NCI-H1105 (cell line): ENCODE measurements around the gene CEP83.
"Not testable (repeated sequence)": the region's sequence is repeated elsewhere in the genome, so short reads cannot be mapped to it uniquely, and the experiment has no call there.

ENCODE experiments used
- DNase-seq: peaks from one replicate; lab custom pipeline; 2025; lab: John Stamatoyannopoulos, UW

CEP83 gene

DNA sequence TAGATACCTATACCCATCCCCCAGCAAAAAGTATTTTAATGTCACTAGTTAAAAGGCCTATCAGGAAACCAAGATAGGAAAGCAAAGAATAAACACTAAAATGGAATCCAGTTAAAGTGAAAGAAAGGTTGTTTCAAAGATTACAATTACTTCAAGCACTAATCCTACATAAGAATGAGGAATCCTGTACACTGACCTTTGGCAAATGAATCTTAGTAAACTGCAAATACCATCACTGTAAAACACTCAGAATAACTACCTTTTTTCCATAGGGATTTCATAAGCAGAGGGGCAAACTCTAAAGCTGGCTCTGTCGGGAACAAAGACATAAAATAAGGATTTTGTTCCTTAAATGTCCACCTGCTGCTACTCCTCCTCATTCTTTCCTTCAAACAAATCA, 25.9 kb downstream of the CEP83 start:
- no peak for DNase-seq

DNA sequence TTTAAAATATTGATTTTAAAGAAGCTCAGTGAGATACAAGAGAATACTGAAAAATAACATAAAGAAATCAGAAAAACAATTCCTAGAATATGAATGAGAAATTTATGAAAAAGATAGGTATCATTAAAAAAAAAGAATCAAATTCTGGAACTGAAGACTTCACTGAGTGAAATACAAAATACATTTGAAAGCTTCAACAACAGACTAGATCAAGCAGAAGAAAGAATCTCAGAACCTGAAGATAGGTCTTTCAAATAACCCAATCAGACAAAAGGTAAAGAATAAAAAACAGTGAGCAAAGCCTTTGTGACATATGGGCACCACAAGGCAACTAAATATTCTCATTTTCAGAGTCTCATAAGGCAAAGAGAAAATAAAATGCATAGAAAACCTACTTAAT, 29.4 kb downstream of the CEP83 start:
- no peak for DNase-seq

DNA sequence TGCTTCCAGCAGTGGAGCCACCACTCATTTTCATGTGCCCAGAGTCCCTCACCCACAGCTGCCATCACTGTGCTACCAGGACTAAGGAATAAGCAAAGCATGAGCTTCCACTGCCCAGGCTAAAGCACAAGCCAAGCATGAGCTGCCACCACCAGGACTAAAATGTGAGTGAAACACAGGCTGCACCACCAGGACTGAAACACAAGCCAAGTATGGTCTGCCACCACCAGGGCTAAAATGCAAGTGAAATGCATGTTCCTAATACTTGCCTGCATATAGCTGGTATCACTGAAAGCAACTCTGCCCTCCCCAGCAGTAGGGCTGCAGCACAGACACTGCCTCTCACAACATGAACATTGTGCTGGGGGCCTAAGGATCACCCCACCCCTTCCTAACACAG, 30.0 kb downstream of the CEP83 start:
- DNase-seq, result no peak

DNA sequence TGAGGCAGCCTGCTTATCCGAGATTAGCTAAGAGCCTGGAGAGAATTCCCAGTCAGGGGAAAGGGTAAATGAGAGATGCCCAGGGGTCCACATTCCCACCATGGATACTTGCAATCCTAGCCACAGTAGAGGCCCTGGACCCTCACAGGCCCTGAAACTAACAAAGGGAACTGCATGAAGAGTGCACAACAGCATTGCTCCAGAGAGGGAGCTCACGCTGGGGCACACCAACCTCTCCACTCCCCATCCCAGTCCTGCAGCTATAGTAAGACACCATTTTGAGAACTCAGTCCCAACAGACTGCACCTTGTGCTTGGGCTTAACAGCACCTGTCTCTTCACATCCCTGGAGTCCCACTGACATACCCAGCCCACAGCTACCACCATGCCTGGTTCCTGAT, 30.5 kb downstream of the CEP83 start:
- no peak for DNase-seq

DNA sequence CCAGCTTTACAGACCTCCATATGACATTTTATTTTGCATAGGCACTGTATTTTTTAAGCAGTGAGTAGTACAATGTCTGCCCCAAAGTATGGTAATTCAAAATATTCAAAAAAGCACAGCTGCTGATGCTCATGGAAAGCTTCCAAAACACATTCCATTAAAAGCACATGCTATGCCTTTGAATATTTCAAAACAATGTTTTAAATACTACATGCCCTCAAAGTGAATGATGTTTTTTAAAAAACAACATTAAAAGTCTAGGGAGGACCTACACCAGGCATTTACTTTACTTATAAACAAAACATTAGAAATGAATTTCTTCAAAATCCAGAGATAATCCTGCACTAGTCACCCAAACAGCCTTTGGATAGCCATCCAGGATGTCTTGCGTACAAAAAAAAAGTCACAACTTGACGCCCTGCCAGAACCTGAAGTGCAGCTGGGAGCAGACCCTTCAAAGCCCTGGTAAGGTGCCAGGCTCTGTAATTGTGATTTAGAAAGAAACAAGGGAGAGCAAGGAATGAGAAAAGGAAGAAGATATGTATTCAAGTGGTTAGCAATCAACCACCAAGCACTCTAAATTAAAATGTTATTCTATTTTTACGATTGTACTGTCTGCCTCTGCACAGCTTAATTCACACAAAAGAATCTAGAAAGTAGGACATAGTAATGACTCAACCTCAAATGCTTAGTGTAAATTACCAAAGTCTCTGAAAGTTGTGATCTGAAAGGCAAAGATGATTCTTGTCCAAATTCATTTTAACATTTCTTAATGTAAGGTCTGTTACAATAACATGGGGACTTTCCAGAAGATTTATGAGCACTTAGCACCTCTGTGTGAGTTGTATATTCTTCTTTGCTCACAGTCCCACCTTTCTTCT, 31.9 kb downstream of the CEP83 start:
- peak; percentile 84 for DNase-seq

DNA sequence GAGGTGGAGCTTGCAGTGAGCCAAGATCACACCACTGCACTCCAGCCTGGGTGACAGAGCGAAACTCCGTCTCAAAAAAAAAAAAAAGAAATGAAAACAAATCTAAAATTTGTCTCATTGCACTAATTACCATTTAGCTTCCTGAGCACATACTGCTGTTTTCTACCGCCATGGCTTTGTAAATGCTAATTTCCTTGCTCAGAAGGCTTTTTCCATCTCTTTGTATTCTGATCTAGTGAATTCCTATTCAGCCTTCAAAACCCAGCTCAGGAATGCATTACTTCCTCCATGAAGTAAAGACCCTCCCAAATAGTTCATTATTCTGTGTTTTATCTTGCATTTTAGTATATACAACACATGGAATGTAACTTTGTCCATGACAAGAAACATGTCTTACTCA, 33.6 kb downstream of the CEP83 start:
- DNase-seq, result no peak

DNA sequence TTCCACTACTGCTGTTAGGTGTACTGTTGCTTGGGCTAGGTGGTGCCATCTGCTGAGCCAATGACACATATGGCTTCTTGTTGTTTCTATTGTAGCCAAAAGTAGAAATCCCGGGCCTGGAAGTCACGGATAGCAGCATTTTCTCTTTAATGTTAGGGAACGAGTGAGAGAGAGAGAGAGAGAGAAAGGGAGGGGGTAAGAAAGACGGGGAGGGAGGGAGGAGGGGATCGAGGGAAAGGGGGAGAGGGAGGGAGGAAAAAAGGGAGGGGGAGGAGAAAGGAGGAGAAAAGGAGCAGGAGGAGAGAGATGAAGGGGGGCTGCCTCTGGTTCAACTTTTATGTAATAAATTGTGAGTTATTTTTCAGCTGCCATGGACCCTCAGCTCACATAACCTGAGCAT, 34.8 kb downstream of the CEP83 start:
- not testable (repeated sequence) for DNase-seq

DNA sequence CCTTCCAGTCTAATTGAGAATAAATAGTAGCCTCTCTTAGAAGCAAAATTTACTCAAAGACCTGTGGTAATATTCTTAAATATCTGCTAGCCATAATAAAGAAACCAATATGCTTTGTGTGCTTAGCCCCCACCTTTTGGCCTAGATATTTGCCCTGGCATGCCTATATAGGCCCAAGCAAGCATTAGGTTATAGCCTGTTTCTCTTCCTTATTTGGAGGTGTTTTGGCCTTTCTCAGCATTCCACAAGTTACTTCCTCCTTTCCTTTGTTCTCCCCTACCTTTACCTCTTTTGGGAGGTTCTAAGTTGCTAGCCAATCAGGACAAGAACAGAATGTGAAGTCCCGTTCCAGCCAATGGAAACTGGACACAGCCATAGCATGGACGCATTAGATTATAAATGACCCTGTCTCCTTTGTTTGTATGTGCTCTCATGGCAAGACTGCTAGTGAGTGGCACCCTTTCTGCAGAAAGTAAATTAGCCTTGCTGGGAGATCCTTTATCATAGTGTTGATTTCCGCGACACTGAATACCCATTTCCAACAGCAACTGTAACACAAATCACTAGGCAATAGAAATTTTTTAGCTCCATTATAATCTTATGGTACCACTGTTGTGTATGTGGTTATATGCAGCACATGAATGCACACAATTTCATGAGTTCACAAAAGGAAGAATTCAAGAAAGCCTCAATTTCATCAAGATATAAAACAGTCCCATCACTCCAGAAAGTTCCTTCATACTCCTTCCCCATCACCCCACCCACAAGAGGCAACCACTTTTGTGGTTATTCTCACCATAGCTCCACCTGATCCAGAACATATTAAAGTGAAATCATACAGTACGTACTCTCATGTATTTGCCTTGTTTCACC, 37.6 kb downstream of the CEP83 start:
- no peak for DNase-seq

DNA sequence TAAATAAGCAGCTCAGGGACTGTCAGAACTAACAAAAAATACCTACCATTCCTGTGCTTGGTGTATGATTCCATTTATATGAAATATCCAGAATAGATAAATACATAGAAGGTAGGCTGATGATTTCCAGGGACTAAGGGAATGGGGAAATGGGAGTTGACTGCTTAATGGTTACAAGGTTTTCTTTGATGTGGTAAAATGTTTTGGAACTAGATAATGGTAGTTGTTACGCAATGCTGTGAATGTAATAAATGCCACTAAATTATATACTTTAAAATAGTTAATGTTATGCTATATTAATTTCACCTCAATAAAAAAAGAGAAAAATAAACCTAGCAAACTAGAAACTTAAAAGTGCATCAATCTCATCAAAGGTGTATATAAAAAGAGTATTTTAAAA, 41.1 kb downstream of the CEP83 start:
- DNase-seq, result no peak

DNA sequence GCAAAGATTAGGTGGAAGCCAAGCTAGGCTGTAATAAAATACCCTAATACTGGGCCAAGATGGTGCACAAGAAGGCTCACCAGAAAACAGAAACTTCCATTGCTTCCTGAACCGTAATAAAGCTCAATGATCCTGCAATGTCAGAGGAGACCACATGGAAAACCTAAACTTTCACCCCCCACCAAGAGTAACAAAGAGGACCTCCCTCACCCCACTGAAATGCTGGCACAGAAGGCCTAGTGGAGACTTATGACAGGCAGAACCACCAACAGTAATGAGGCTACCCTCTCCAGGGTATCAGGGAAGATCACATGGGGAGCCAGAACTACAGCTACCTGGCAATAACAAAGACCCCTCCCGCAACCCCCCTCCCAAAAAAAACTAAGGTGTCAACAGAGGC, 43.1 kb downstream of the CEP83 start:
- DNase-seq, result no peak

DNA sequence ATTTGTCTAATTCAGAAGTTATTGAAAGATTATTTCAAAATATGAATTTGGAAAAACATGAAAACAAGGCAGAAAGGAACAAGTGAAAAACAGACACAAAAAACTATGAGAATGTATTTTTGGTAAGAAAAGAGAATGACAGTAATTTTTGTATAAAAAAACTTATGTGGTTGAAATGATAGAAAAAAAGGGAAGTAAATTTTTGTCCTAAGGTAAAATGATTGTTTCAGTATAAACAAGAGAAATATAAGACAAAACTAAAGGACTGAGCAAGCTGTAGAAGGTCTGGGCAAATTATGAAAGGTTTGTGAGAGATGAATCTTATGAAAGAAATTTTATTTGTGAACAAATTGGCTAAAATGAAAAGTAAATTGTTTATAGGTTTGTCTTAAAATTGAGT, 44.6 kb downstream of the CEP83 start:
- DNase-seq, result no peak

DNA sequence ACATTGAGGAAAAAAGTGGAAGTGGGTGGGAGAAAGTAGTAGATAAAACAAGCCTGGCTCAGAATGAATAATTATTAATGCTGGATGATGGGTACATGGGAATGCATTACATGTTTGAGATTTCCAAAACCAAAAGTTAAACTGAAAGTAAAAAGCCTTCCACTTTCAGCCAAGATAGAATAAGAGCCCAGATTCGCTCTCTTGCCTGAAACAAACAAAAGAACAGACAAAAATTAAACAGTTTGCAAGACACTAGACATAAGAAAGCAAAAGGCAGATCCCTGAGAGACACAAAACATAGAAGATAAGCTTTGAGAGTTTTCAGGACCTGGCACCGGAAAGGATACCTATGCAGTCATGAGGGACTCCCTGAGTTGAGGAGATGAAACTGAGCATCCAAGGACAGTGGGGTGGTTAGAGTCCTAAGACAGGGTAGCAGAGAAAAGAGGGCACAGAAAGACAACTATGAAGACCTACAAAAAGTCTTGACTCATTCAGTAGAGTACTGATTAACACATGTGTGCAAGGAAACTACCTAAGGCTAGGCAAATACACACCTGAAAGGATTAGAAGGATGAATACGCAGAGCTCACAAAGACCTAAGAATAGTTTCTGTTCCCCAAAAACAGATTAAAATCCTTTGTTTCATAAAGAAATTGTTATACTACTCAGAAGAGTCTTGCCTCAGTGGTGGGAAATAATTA, 54.1 kb downstream of the CEP83 start:
- DNase-seq, result no peak

DNA sequence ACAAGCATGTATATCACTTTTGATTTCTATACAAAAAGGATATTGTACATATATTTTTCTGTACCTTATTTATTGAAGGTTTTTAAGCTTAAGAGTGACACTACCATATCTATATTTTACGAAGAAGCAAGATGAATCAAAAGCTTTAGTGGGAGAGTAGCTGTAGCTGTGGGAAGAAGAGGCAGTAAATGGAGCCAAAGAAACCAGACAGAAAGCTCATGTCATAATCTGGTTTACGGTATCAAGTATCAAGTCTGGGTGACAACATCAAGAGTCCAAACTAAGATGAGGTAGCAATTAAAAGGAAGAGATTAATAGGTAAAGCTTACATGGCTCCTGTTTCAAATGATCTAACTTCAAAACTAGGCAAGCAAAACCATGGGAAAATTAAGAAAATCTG, 54.8 kb downstream of the CEP83 start:
- no peak for DNase-seq

DNA sequence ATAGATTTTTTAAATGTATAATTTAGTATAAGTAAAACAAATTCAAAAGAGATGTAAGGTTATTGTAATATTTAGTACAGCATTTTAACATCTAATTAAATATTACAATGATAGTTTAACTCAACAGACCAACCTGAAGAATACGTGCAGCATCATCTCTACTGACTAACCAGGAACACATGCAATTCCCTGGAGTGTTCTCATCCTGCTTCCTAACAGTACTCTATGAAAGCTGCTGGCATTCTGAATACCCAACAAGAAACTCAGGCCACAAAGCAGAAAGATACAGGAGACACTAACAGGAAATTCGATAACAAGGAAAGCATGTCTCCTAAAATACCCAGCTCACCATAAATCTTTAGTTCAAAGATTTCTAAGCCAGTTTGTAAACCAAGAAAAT, 58.3 kb downstream of the CEP83 start:
- DNase-seq, result no peak

DNA sequence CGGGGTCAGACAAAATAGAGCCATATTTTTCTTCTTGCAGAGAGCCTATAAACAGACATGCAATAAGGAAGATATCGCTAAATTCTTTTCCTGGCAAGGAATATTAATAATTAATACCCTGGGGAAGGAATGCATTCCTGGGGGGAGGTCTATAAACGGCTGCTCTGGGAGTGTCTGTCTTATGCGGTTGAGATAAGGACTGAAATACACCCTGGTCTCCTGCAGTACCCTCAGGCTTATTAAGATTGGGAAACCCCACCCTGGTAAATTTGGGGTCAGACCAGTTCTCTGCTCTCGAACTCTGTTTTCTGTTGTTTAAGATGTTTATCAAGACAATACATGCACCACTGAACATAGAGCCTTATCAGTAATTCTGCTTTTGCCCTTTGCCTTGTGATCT, 61.0 kb downstream of the CEP83 start:
- not testable (repeated sequence) for DNase-seq

DNA sequence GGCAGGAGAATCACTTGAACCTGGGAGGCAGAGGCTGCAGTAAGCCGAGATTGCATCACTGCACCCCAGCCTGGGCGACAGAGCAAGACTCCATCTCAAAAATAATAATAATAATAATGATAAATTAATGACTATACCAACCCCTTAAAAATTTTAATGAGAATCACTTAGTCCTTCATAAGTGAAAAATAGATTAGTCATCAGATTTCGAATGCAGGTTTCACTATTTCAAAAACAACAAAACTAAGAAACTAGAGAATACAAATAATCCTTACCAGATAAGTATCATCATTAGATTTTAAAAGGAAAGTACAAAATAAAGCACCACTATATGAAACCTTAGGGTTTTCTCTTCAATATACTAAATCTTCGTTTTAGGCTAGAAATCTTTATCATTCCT, 62.3 kb downstream of the CEP83 start:
- no peak for DNase-seq

DNA sequence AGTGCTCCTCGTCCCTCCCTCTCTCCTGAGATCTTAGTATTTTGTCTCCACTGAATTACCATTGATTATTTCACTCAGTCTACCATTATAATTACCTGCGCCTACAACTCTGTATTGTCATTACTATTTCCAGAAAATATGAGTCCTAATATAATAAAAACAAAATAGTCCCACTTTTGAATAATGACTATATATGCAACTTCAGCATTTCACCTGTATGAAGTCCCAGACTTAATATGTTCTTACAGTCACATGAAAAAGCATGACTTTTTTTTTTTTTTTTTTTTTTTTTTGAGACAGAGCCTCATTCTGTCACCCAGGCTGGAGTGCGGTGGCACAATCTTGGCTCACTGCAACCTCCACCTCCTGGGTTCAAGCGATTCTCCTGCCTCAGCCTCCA, 63.7 kb downstream of the CEP83 start:
- not testable (repeated sequence) for DNase-seq

DNA sequence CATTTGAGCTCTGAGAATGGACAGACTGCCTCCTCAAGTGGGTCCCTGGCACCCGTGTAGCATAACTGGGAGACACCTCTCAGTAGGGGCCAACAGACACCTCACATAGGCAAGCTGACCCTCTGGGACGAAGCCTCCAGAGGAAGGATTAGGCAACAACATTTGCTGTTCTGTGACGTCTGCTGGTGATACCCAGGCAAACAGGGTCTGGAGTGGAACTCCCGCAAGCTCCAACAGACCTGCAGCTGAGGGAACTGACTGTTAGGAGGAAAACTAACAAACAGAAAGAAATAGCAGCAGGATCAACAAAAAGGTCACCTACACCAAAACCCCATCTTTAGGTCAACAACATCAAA, 69.6 kb downstream of the CEP83 start:
- no peak for DNase-seq

DNA sequence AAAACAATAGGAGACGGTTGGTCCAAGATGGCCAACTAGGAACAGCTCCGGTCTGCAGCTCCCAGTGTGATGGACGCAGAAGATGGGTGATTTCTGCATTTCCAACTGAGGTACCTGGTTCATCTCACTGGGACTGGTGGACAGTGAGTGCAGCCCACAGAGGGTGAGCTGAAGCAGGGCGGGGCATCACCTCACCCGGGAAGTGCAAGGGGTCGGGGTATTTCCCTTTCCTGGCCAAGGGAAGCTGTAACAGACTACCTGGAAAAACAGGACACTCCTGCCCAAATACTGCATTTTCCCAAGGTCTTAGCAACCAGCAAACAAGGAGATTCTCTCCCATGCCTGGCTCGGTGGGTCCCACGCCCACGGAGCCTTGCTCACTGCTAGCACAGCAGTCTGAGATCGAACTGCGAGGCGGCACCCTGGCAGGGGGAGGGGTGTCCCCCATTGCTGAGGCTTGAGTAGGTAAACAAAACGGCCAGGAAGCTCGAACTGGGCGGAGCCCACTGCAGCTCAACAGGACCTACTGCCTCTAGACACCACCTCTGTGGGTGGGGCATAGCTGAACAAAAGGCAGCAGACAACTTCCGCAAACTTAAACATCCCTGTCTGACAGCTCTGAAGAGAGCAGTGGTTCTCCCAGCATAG, 70.1 kb downstream of the CEP83 start:
- DNase-seq, result not testable (repeated sequence)

DNA sequence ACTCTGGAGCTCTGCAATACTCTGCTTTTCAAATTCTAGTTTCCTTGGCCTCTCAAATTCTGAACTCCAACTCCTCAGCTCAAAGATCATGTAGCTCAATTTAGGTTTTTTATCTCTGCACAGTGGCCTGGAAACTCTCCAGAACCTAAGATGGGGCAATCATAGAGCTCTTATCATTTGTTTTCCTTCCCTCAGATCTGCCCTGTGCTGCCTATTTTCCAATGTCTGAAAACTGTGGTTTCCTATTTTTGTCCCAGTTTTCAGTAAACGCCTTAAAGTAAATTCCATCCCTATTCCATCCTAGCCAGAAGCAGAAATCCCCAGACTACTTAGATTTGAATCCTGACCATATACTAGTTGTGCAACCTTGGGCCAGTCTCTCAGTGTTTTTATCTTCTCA, 73.2 kb downstream of the CEP83 start:
- DNase-seq, result no peak

DNA sequence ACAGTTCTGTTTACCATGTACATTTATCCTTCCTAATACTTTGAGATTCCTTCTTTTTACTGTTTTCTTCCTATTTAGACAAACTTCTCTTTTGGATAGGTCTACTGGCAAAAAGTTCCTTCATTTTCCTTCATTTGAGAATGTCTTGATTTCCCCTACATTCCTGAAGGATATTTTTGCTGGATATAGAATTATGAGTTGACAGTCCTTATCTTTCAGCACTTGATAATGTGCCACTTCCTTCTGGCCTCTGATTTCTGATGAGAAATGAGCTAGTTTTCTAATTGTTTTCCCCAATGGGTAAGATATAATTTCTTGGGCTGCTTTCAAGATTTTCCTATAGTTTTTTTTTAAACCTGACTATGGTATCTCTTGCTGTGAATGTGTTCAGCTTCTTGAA, 75.6 kb downstream of the CEP83 start:
- no peak for DNase-seq

DNA sequence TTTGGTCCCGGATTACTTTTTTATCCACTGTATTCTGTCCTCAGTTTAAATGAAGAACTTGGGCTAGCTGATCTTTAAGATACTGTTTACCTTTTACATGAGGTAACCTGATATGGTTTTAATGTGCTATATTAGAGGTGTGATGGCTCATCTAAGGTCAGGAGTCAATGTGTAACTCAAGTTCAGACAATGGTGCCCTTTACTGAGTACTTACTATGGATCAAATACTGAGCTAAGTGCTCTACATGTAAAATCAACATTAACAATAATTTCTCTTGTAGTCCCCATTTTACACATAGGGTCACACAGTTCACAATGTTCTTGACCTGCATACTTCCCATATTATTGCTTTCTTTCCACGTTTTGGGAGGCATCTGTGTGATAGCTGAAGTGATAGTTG, 79.2 kb downstream of the CEP83 start:
- DNase-seq, result no peak
